Measurements from ENCODE around the gene GAMT.

The GAMT gene

GRCh38 chr19:1418951-1419738 is 17.8 kb upstream of the GAMT start:
- no peak for DNase-seq (ENCODE audit: low read depth in 1 of 2, low spot score in 1 of 2)

GRCh38 chr19:1418496-1418775 is 17.1 kb upstream of the GAMT start:
- DNase-seq (ENCODE audit: low read depth in 1 of 2, low spot score in 1 of 2), result no peak

GRCh38 chr19:1417681-1418495 is 16.5 kb upstream of the GAMT start:
- no peak for DNase-seq (ENCODE audit: low read depth in 1 of 2, low spot score in 1 of 2)

- no peak for DNase-seq (ENCODE audit: low read depth in 1 of 2, low spot score in 1 of 2)
These were observed 15.8 kb upstream of the GAMT start for GRCh38 chr19:1417145-1417544.

GRCh38 chr19:1416014-1416841 is 14.9 kb upstream of the GAMT start:
- no peak for DNase-seq (ENCODE audit: low read depth in 1 of 2, low spot score in 1 of 2)

- DNase-seq (ENCODE audit: low read depth in 1 of 2, low spot score in 1 of 2), result no peak
These were observed 11.9 kb upstream of the GAMT start for GRCh38 chr19:1412995-1413800.

- DNase-seq (ENCODE audit: low read depth in 1 of 2, low spot score in 1 of 2), result no peak
These were observed 11.1 kb upstream of the GAMT start for GRCh38 chr19:1412323-1412923.

GRCh38 chr19:1411255-1412191 is 10.2 kb upstream of the GAMT start:
- no peak for DNase-seq (ENCODE audit: low read depth in 1 of 2, low spot score in 1 of 2)

GRCh38 chr19:1410789-1411188 is 9.4 kb upstream of the GAMT start:
- DNase-seq (ENCODE audit: low read depth in 1 of 2, low spot score in 1 of 2), result no peak

GRCh38 chr19:1410136-1410786 is 8.9 kb upstream of the GAMT start:
- DNase-seq (ENCODE audit: low read depth in 1 of 2, low spot score in 1 of 2), result no peak

- DNase-seq (ENCODE audit: low read depth in 1 of 2, low spot score in 1 of 2), result no peak
These were observed 8.1 kb upstream of the GAMT start for GRCh38 chr19:1409204-1410005.

- DNase-seq (ENCODE audit: low read depth in 1 of 2, low spot score in 1 of 2), result peak; percentile 27 to 49
These were observed 7.2 kb upstream of the GAMT start for GRCh38 chr19:1408300-1409203.

- peak; percentile 21 to 26 for DNase-seq (ENCODE audit: low read depth in 1 of 2, low spot score in 1 of 2)
These were observed 6.4 kb upstream of the GAMT start, which contains the start of gene DAZAP1 for GRCh38 chr19:1407528-1408299. Gene DAZAP1, plus strand, starts transcription at chr19:1407586. Its CDS starts 188 bp downstream, at chr19:1407774.

- DNase-seq (ENCODE audit: low read depth in 1 of 2, low spot score in 1 of 2), result peak; percentile 99 to 100
These were observed 5.6 kb upstream of the GAMT start for GRCh38 chr19:1406774-1407527.

- no peak for DNase-seq (ENCODE audit: low read depth in 1 of 2, low spot score in 1 of 2)
These were observed 1.2 kb upstream of the GAMT start for GRCh38 chr19:1402411-1403070.
